Sigmoid colon (tissue), 4 donors: ENCODE data around the gene MYBPHL.

Experiments
- EP300 ChIP-seq, 4 donors: sonication (generic); formaldehyde crosslinking; IDR thresholded peaks; one replicate each; pipeline ENCODE4 v1.6.1; 2017; ENCODE audit warnings: antibody characterized with exemption in 4 of 4
- POLR2A ChIP-seq, 2 donors: fragments of 450-650 bp; IDR thresholded peaks; one replicate each; pipeline ENCODE4 v1.6.1; 2016; ENCODE audit warnings: antibody characterized with exemption in 2 of 2, mild to moderate bottlenecking in 2 of 2, moderate library complexity in 2 of 2
- POLR2AphosphoS5 ChIP-seq, 4 donors: sonication (generic); formaldehyde crosslinking; IDR thresholded peaks; one replicate each; pipeline ENCODE4 v1.6.1; 2017; ENCODE audit warnings: antibody characterized with exemption in 4 of 4
- TF ChIP-seq, protein P1 (sequence below), 4 experiments: fragments of 450-650 bp in 3 of 4; fragments of 200-600 bp in 1 of 4; IDR thresholded peaks; one replicate each; pipeline ENCODE4 v1.5.1; 2016 to 2019; ENCODE audit warnings: antibody characterized with exemption in 4 of 4, mild to moderate bottlenecking in 3 of 4, moderate library complexity in 2 of 4

- TF ChIP-seq, protein P1, sequence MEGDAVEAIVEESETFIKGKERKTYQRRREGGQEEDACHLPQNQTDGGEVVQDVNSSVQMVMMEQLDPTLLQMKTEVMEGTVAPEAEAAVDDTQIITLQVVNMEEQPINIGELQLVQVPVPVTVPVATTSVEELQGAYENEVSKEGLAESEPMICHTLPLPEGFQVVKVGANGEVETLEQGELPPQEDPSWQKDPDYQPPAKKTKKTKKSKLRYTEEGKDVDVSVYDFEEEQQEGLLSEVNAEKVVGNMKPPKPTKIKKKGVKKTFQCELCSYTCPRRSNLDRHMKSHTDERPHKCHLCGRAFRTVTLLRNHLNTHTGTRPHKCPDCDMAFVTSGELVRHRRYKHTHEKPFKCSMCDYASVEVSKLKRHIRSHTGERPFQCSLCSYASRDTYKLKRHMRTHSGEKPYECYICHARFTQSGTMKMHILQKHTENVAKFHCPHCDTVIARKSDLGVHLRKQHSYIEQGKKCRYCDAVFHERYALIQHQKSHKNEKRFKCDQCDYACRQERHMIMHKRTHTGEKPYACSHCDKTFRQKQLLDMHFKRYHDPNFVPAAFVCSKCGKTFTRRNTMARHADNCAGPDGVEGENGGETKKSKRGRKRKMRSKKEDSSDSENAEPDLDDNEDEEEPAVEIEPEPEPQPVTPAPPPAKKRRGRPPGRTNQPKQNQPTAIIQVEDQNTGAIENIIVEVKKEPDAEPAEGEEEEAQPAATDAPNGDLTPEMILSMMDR (IDR thresholded peaks at IDR 0.05): no peak
- TF ChIP-seq POLR2A (IDR thresholded peaks at IDR 0.05) (no peak), EP300 (IDR thresholded peaks at IDR 0.05) (no peak), POLR2AphosphoS5 (IDR thresholded peaks at IDR 0.05) (no peak)
Observed at GRCh38 chr1:109271458-109271857, 35.4 kb downstream of the MYBPHL start.
